ENCODE results near the gene IGFL4.

DNA sequence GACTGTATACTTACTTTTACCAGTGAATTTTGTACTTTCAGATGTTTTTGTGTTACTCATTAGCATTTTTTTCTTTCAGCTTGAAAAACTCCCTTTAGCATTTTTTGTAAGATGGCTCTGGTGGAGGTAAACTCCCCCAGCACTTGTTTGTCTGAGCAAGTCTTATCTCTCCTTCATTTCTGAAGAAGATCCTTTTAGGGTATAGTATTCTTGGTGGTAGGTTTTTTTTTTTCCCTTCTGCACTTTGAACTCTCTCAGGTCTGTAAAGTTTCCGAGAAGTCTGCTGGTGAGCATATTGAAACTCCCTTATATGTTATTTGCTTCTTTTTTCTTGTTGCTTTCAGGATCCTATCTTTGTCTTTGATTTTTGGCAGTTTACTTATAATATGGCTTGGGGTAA is 48.6 kb upstream of the IGFL4 start:
- TF ChIP-seq RFX5 (IDR thresholded peaks at IDR 0.05; ENCODE audit: low read depth, low read length) (no peak), MXI1 (IDR thresholded peaks at IDR 0.05; ENCODE audit: low read depth, low read length) (no peak), KAT8 (IDR thresholded peaks at IDR 0.05; ENCODE audit: low read depth) (no peak)
